Liver (tissue), 9 donors: ENCODE results near the gene MYO16. TPM values are rescaled to one million over a fixed set of nuclear protein-coding genes. Genes with fewer than 3 reads are reported as not detected.

Experiments used
- DNase-seq: peaks from one replicate; pipeline ENCODE4 v3.0.0-alpha.2; 2017; ENCODE audit warnings: low spot score
- H3K27ac ChIP-seq, 2 donors: one replicate each; pipeline ENCODE4 v1.7.0; 2013; ENCODE audit warnings: inconsistent platforms in 2 of 2, low read length in 2 of 2, control low read depth in 1 of 2, low read depth in 1 of 2, mild to moderate bottlenecking in 1 of 2
- H3K27me3 ChIP-seq, 4 donors: one replicate each; pipeline versions ENCODE4 v1.6.1 to v1.7.0; 2013; ENCODE audit warnings: low read length in 3 of 4, inconsistent platforms in 1 of 4, mild to moderate bottlenecking in 1 of 4, moderate library complexity in 1 of 4; ENCODE audit not compliant: control insufficient read depth in 4 of 4, insufficient read depth in 4 of 4
- H3K36me3 ChIP-seq, 4 donors: one replicate each; pipeline versions ENCODE4 v1.6.1 to v1.7.0; 2013; ENCODE audit warnings: low read length in 3 of 4, mild to moderate bottlenecking in 3 of 4, low read depth in 1 of 4, moderate library complexity in 1 of 4; ENCODE audit not compliant: control insufficient read depth in 4 of 4, insufficient read depth in 3 of 4
- H3K4me1 ChIP-seq, 4 donors: one replicate each; pipeline versions ENCODE4 v1.6.1 to v1.7.0; 2013; ENCODE audit warnings: low read length in 3 of 4, mild to moderate bottlenecking in 3 of 4, moderate library complexity in 1 of 4; ENCODE audit not compliant: control insufficient read depth in 4 of 4, insufficient read depth in 4 of 4
- H3K4me3 ChIP-seq, 3 donors: one replicate each; pipeline versions ENCODE4 v1.6.1 to v1.7.0; 2013; ENCODE audit warnings: low read length in 3 of 3, control low read depth in 1 of 3, low read depth in 1 of 3, mild to moderate bottlenecking in 1 of 3
- H3K9ac ChIP-seq, 2 donors: one replicate each; pipeline ENCODE4 v1.7.0; 2013; ENCODE audit warnings: low read length in 2 of 2, mild to moderate bottlenecking in 2 of 2, moderate library complexity in 2 of 2, control low read depth in 1 of 2, low read depth in 1 of 2
- H3K9me3 ChIP-seq, 4 donors: one replicate each; pipeline versions ENCODE4 v1.6.1 to v1.7.0; 2013; ENCODE audit warnings: low read length in 3 of 4; ENCODE audit not compliant: control insufficient read depth in 4 of 4
- EGR1 ChIP-seq, 2 donors: IDR thresholded peaks; 2 replicates each; pipeline ENCODE4 v1.6.1; 2016 to 2018; ENCODE audit warnings: antibody characterized with exemption in 2 of 2, low read depth in 2 of 2
- FOXA1 ChIP-seq: IDR thresholded peaks from 2 replicates; pipeline ENCODE4 v1.6.1; 2016; ENCODE audit warnings: antibody characterized with exemption
- FOXA2 ChIP-seq: IDR thresholded peaks from 2 replicates; pipeline ENCODE4 v1.6.1; 2016; ENCODE audit warnings: antibody characterized with exemption
- GABPA ChIP-seq, 2 donors: IDR thresholded peaks in 1 of 2; conservative IDR thresholded peaks in 1 of 2; 2 replicates each; pipeline ENCODE4 v1.6.1; 2016; ENCODE audit warnings: antibody characterized with exemption in 2 of 2, mild to moderate bottlenecking in 1 of 2, moderate library complexity in 1 of 2
- HNF4A ChIP-seq, 2 donors: conservative IDR thresholded peaks; 2 replicates each; pipeline ENCODE4 v1.6.1; 2016; ENCODE audit warnings: antibody characterized with exemption in 2 of 2, mild to moderate bottlenecking in 2 of 2
- HNF4G ChIP-seq: IDR thresholded peaks from 2 replicates; pipeline ENCODE4 v1.6.1; 2016; ENCODE audit warnings: antibody characterized with exemption
- JUND ChIP-seq, 2 donors: IDR thresholded peaks; 2 replicates each; pipeline ENCODE4 v1.6.1; 2016; ENCODE audit warnings: antibody characterized with exemption in 2 of 2
- NR2F2 ChIP-seq: IDR thresholded peaks from 2 replicates; pipeline ENCODE4 v1.6.1; 2016; ENCODE audit warnings: antibody characterized with exemption
- RAD21 ChIP-seq, 2 donors: IDR thresholded peaks; 2 replicates each; pipeline ENCODE4 v1.6.1; 2016; ENCODE audit warnings: antibody characterized with exemption in 2 of 2, mild to moderate bottlenecking in 2 of 2
- REST ChIP-seq: IDR thresholded peaks from 2 replicates; pipeline ENCODE4 v1.6.1; 2016; ENCODE audit warnings: antibody characterized with exemption, mild to moderate bottlenecking
- RXRA ChIP-seq, 2 donors: IDR thresholded peaks; 2 replicates each; pipeline ENCODE4 v1.6.1; 2017 to 2018; ENCODE audit warnings: antibody characterized with exemption in 2 of 2, mild to moderate bottlenecking in 1 of 2
- SP1 ChIP-seq: IDR thresholded peaks from 2 replicates; pipeline ENCODE4 v1.6.1; 2018; ENCODE audit warnings: antibody characterized with exemption, mild to moderate bottlenecking
- TAF1 ChIP-seq: conservative IDR thresholded peaks from 2 replicates; pipeline ENCODE4 v1.6.1; 2016; ENCODE audit warnings: antibody characterized with exemption, mild to moderate bottlenecking
- YY1 ChIP-seq: IDR thresholded peaks from 2 replicates; pipeline ENCODE4 v1.6.1; 2016; ENCODE audit warnings: antibody characterized with exemption, mild to moderate bottlenecking
- ZBTB33 ChIP-seq: IDR thresholded peaks from 2 replicates; pipeline ENCODE4 v1.6.1; 2016; ENCODE audit warnings: antibody characterized with exemption
- WGBS: extraction: QIAGEN DNeasy Blood & Tissue Kit; methylation state at CpG from one replicate; pipeline ENCODE4 v1.1.7; 2013; 5-methylcytosine and 5-hydroxymethylcytosine counted together
- polyA plus RNA-seq, 2 donors: library from polyadenylated mRNA; stranded (reverse) in 1 of 2; unstranded in 1 of 2; fragments of 200-250 nt in 1 of 2; fragments of >200 nt in 1 of 2; fragmentation: Nextera tagmentation in 1 of 2; extraction: Ambion mirVana in 1 of 2; gene quantifications; one replicate each; pipeline versions ENCODE4 v1.2.1 to v1.2.3, GENCODE V29; 2013 to 2015
- total RNA-seq, 2 donors: library from RNA; depleted of rRNA; stranded (reverse); fragments of >200 nt; gene quantifications; one replicate each; pipeline ENCODE4 v1.2.3, GENCODE V29; 2014
- TF ChIP-seq, protein P1 (sequence below): IDR thresholded peaks from 2 replicates; pipeline ENCODE4 v1.6.1; 2016; ENCODE audit warnings: antibody characterized with exemption
- TF ChIP-seq, protein P2 (sequence below): IDR thresholded peaks from 2 replicates; pipeline ENCODE4 v1.6.1; 2016; ENCODE audit warnings: antibody characterized with exemption
- TF ChIP-seq, protein P3 (sequence below): fragments of 150-350 bp; IDR thresholded peaks from 2 replicates; pipeline ENCODE4 v1.5.1; 2017; ENCODE audit warnings: improper control_type of control experiment, low read depth, low read length; ENCODE audit not compliant: missing input control
- donor health status: healthy.
- donor health status: healthy.
- donor health status: healthy.
- donor health status: healthy.
- donor health status: healthy.

Gene MYO16
- total and polyA plus RNA-seq, 4 donors, result 0.37 to 1.1 (median 0.68) TPM

DNA sequence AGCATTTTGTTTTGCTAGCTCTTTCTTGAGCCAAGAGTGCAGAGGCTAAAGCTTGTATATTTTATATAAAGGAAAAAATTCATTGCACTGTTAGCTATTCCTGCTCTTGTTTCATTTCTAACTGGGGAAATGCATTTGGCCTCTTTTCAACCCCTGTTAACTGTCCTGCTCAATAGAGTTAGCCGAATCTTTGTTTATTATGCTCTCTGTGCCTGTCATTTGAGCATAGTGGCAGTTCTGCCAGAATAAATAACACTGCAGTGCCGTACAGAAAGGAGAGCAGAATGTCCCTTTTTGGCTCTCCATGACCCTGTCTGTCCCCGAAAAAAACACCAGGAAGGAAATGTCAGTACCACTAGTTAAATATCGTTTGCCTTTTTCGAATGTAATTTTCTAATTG lies 350.8 kb downstream of the MYO16 start:
- no peaks in the 10 kb centered on the region for H3K9me3 ChIP-seq
- H3K4me3 ChIP-seq, result no peak overlapping the region
- peak overlapping the region; percentile 5 to 82 for H3K9ac ChIP-seq
- H3K4me1 ChIP-seq, result peaks cover 2 to 32% (median 5%) of the 10 kb centered on the region in 4 donors
- peak; percentile 86 for TF ChIP-seq RXRA (IDR thresholded peaks at IDR 0.05)
- peak; percentile 65 for TF ChIP-seq REST
- peak; percentile 91 for TF ChIP-seq FOXA2
- peak; percentile 15 for TF ChIP-seq HNF4G
- peak; percentile 65 for TF ChIP-seq HNF4A (conservative IDR thresholded peaks at IDR 0.05)
- peak; percentile 94 for TF ChIP-seq SP1
- peak; percentile 67 for TF ChIP-seq TAF1
- TF ChIP-seq, protein P1, sequence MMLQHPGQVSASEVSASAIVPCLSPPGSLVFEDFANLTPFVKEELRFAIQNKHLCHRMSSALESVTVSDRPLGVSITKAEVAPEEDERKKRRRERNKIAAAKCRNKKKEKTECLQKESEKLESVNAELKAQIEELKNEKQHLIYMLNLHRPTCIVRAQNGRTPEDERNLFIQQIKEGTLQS, result no peak
- peak; percentile 80 for TF ChIP-seq FOXA1
- TF ChIP-seq YY1, result peak; percentile 81
- peak; percentile 40 for TF ChIP-seq ZBTB33
- peak; percentile 19 to 31 for TF ChIP-seq JUND (IDR thresholded peaks at IDR 0.05)
- TF ChIP-seq RAD21 (IDR thresholded peaks at IDR 0.05), result peak; percentile 41 to 66
- TF ChIP-seq GABPA (IDR thresholded peaks at IDR 0.05 in 1 of 2, conservative IDR thresholded peaks at IDR 0.05 in 1 of 2), result peak in 1 of 2 donors; percentile 11
- peak; percentile 38 for TF ChIP-seq NR2F2
- TF ChIP-seq EGR1 (IDR thresholded peaks at IDR 0.05; ENCODE audit: low read depth in 2 of 2), result no peak
- TF ChIP-seq, protein P2, sequence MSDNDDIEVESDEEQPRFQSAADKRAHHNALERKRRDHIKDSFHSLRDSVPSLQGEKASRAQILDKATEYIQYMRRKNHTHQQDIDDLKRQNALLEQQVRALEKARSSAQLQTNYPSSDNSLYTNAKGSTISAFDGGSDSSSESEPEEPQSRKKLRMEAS, result peak; percentile 56
- TF ChIP-seq, protein P3, sequence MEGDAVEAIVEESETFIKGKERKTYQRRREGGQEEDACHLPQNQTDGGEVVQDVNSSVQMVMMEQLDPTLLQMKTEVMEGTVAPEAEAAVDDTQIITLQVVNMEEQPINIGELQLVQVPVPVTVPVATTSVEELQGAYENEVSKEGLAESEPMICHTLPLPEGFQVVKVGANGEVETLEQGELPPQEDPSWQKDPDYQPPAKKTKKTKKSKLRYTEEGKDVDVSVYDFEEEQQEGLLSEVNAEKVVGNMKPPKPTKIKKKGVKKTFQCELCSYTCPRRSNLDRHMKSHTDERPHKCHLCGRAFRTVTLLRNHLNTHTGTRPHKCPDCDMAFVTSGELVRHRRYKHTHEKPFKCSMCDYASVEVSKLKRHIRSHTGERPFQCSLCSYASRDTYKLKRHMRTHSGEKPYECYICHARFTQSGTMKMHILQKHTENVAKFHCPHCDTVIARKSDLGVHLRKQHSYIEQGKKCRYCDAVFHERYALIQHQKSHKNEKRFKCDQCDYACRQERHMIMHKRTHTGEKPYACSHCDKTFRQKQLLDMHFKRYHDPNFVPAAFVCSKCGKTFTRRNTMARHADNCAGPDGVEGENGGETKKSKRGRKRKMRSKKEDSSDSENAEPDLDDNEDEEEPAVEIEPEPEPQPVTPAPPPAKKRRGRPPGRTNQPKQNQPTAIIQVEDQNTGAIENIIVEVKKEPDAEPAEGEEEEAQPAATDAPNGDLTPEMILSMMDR, result no peak
- H3K27me3 ChIP-seq, result no peaks in the 10 kb centered on the region
- no peak for DNase-seq
- H3K27ac ChIP-seq, result peak overlapping the region; percentile 79 to 86
- no peaks in the 10 kb centered on the region for H3K36me3 ChIP-seq
- 4% methylated on average over 5 of the region's 5 CpGs for WGBS
